Measurements from ENCODE around the gene BNIP3. TPM values are rescaled to one million over a fixed set of nuclear protein-coding genes. Genes with fewer than 3 reads are reported as not detected.

BNIP3 gene
- total RNA-seq, 1 experiment from 2014 or later: 57.1 TPM

DNA sequence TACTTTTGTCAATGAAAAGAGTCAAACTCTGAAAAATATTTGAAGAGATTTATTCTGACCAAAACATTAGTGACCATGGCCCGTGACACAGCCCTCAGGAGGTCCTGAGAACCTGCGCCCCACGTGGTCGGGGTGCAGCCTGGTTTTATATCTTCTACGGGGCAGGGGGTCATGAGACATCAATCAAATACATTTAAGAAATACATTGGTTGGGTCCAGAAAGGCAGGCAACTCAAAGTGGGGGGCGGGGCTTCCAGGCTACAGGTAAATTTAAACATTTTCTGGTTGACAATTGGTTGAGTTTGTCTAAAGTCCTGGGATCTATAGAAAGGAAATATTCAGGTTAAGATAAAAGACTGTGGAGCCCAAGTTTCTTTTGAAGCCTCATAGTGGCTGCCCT lies 34.8 kb upstream of the BNIP3 start:
- Histone ChIP-seq H4K8ac (replicated peaks; ENCODE audit: insufficient read length, low read depth, low read length) (no peak overlapping the region), H3K18ac (ENCODE audit: insufficient read length, low read depth, low read length) (no peak overlapping the region), H3K79me2 (ENCODE audit: insufficient read depth, low read length) (no peaks in the 10 kb centered on the region), H2AK5ac (ENCODE audit: insufficient read length, low read length) (no peak overlapping the region), H3K56ac (ENCODE audit: insufficient read length, low read depth, low read length) (no peak overlapping the region), H2BK120ac (ENCODE audit: low read depth, low read length, poor library complexity, severe bottlenecking) (no peak overlapping the region), H4K20me1 (ENCODE audit: control insufficient read depth, insufficient read depth, insufficient read length) (no peaks in the 10 kb centered on the region), H4K5ac (ENCODE audit: insufficient read length, low read depth, low read length) (no peak overlapping the region), H3K23ac (ENCODE audit: insufficient read length, low read depth, low read length) (no peak overlapping the region), H3K23me2 (ENCODE audit: insufficient read length, low read depth, low read length, poor library complexity, severe bottlenecking) (no peaks in the 10 kb centered on the region), H3K27ac (ENCODE audit: insufficient read length, low read depth, low read length) (no peak overlapping the region), H3K4ac (ENCODE audit: low read depth, low read length) (no peak overlapping the region), H2BK15ac (ENCODE audit: low read depth, low read length) (no peak overlapping the region), H2BK12ac (ENCODE audit: insufficient read length, low read depth, low read length) (no peak overlapping the region), H2AFZ (ENCODE audit: low read length) (no peak overlapping the region), H3T11ph (ENCODE audit: low read length) (no peak overlapping the region), H2BK5ac (ENCODE audit: insufficient read length, low read length) (no peak overlapping the region), H3K9ac (ENCODE audit: extremely low read depth, insufficient read length, low read length) (no peak overlapping the region), H3K79me1 (ENCODE audit: insufficient read depth, low read depth, low read length, poor library complexity, severe bottlenecking) (no peaks in the 10 kb centered on the region), H3K9me3 (ENCODE audit: control insufficient read depth, low read depth, low read length) (no peaks in the 10 kb centered on the region), H3K14ac (ENCODE audit: insufficient read depth, low read length) (no peak overlapping the region), H3K4me1 (ENCODE audit: insufficient read depth, low read length) (peaks cover 2% of the 10 kb centered on the region; the same call in 1 of the 2 replicates), H2BK20ac (ENCODE audit: low read depth, low read length, poor library complexity, severe bottlenecking) (no peak overlapping the region), H3K27me3 (ENCODE audit: insufficient read depth, low read length) (no peaks in the 10 kb centered on the region), H4K91ac (ENCODE audit: insufficient read length, low read depth, low read length) (no peak overlapping the region), H3K4me2 (ENCODE audit: insufficient read depth, insufficient read length, low read length) (no peak overlapping the region)
- Mint-ChIP-seq H3K36me3 (ENCODE audit: insufficient read depth in 1 of 3, low read depth in 3 of 3) (no peaks in the 10 kb centered on the region; a peak in 1 of 7 replicates), H3K4me3 (no peak overlapping the region), H3K4me1 (peaks cover 15 to 22% of the 10 kb centered on the region in 2 experiments), H3K27ac (no peak overlapping the region; a peak in 1 of 7 replicates), H3K9me3 (no peaks in the 10 kb centered on the region), H3K27me3 (ENCODE audit: low read depth) (peaks cover 13% of the 10 kb centered on the region)
- TF ChIP-seq, protein P1, sequence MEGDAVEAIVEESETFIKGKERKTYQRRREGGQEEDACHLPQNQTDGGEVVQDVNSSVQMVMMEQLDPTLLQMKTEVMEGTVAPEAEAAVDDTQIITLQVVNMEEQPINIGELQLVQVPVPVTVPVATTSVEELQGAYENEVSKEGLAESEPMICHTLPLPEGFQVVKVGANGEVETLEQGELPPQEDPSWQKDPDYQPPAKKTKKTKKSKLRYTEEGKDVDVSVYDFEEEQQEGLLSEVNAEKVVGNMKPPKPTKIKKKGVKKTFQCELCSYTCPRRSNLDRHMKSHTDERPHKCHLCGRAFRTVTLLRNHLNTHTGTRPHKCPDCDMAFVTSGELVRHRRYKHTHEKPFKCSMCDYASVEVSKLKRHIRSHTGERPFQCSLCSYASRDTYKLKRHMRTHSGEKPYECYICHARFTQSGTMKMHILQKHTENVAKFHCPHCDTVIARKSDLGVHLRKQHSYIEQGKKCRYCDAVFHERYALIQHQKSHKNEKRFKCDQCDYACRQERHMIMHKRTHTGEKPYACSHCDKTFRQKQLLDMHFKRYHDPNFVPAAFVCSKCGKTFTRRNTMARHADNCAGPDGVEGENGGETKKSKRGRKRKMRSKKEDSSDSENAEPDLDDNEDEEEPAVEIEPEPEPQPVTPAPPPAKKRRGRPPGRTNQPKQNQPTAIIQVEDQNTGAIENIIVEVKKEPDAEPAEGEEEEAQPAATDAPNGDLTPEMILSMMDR (conservative IDR thresholded peaks at IDR 0.05): no peak
- WGBS (ENCODE audit: extremely low coverage, insufficient read length, low lambda C conversion rate): no CpG with 5 or more reads among the region's 6 CpGs
- no peak for DNase-seq
